Heart left ventricle (tissue), 13 donors: Measurements from ENCODE around the gene FAM131A.
"Not testable (repeated sequence)": the region's sequence is repeated elsewhere in the genome, so short reads cannot be mapped to it uniquely, and the experiment has no call there.

Experiments
- CTCF ChIP-seq, 12 donors: fragments of 200-600 bp; sonication (generic) in 4 of 12; IDR thresholded peaks; one replicate each; pipeline versions ENCODE4 v1.5.0 to v1.8.0; 2018 to 2022; ENCODE audit warnings: antibody characterized with exemption in 12 of 12, mild to moderate bottlenecking in 5 of 12
- POLR2A ChIP-seq, 2 donors: fragments of 450-650 bp; IDR thresholded peaks; one replicate each; pipeline ENCODE4 v1.6.1; 2017; ENCODE audit warnings: antibody characterized with exemption in 2 of 2, mild to moderate bottlenecking in 2 of 2, moderate library complexity in 2 of 2
- donor health status: ischemic (EF 13 %, LVEDD 7.1; RV severe dilation, severe dysfunction).
- donor health status: DM: no; HTN: yes; CAD: no.
- donor health status: DM: no; HTN: no; CAD: no.
- donor health status: ischemic (EF 25% LVEDD 6.9; RV normal size, moderate dysfunction).
- donor health status: ischemic (EF 25% LVEDD 5.7; RV mildly dilated, moderate dysfunction).
- donor health status: ischemic (EF 35%, LVEDD 5.7; RV mildly dilated, moderate dysfunction).
- donor health status: nonischemic (EF 11% LVEDD 7.7; RV severe dilation, severe dysfunction).
- donor health status: DM: yes; HTN: yes; CAD: no.
- donor health status: PGD.
- donor health status: ischemic (EF 29% LVEDD 5.4; RV normal size, mild dysfunction).
- donor health status: nonischemic (EF 23%, LVEDD 6.1; RV moderate dilation, normal function).

GRCh38 chr3:184339451-184340135 lies 2.2 kb downstream of the FAM131A start:
- TF ChIP-seq CTCF, POLR2A (IDR thresholded peaks at IDR 0.05): not testable (repeated sequence)
